Activated CD4-positive, alpha-beta T cell treated with anti-CD3 and anti-CD28 coated beads, Interleukin-2, amount 50 U/mL, for 24 hours (primary cell): Measurements from ENCODE around the gene CAPRIN2.

Experiments used
- DNase-seq, 2 donors: peaks; one replicate each; pipeline ENCODE4 v3.0.0-alpha.2; 2020; ENCODE audit warnings: low read depth in 1 of 2, low spot score in 1 of 2

CAPRIN2 gene, protein sequence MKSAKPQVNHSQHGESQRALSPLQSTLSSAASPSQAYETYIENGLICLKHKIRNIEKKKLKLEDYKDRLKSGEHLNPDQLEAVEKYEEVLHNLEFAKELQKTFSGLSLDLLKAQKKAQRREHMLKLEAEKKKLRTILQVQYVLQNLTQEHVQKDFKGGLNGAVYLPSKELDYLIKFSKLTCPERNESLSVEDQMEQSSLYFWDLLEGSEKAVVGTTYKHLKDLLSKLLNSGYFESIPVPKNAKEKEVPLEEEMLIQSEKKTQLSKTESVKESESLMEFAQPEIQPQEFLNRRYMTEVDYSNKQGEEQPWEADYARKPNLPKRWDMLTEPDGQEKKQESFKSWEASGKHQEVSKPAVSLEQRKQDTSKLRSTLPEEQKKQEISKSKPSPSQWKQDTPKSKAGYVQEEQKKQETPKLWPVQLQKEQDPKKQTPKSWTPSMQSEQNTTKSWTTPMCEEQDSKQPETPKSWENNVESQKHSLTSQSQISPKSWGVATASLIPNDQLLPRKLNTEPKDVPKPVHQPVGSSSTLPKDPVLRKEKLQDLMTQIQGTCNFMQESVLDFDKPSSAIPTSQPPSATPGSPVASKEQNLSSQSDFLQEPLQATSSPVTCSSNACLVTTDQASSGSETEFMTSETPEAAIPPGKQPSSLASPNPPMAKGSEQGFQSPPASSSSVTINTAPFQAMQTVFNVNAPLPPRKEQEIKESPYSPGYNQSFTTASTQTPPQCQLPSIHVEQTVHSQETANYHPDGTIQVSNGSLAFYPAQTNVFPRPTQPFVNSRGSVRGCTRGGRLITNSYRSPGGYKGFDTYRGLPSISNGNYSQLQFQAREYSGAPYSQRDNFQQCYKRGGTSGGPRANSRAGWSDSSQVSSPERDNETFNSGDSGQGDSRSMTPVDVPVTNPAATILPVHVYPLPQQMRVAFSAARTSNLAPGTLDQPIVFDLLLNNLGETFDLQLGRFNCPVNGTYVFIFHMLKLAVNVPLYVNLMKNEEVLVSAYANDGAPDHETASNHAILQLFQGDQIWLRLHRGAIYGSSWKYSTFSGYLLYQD

DNA sequence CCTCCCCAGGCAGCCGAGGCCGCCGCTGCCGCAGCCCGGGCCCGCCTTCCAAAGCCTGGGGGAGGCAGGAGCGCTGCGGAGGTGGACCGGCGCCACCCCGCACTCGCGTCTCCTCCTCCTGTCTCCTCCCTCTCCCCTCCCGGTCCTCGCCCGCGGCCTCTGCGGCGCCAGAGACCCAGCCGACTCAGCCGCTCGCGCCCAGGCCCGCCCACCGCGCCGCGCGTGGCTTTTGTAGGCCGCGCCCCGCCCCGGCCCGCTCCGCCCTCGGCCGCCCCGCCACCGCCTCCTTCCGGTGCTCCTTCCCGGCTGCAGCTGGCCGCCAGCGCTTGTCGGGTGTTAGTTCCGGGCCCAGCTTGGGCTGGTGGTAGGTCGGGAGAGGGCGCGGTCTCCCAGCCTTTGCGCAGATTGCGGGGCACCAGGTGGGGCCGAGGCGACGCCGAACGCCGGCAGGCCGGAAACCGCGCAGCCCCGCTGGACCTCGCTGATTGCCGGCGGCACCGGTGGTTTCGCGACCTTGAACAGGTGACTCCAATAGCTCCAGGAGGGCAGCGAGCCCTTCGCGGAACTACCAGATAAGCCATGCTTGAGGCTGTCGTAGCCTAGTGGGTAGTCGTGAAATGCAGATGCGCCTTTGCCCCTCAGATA, at the start of gene CAPRIN2:
Gene CAPRIN2 (minus strand): TSS at position 202 of the 645 bp plus-strand sequence. CDS start 1,431 bp downstream, outside the sequence.
- DNase-seq: peak; percentile 89 to 90

DNA sequence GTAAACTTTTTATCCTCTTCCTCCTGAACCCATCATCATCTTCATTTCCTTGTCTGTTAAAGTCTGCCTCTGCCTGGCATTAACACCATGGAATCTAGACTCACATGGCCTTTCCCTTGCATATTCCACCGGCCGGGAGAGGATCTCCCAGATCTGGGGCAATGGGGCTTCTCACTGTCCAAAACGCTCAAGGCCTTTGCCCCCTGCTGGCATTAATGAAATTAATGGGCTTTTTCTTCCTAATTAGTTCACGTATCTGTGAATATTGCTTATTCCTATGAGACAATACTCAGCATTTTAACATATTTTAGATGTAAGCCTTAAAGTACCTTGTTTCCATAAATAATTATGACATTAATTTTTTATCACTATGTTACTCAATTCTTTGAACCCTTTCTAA, 42.9 kb upstream of the CAPRIN2 start:
- no peak for DNase-seq

DNA sequence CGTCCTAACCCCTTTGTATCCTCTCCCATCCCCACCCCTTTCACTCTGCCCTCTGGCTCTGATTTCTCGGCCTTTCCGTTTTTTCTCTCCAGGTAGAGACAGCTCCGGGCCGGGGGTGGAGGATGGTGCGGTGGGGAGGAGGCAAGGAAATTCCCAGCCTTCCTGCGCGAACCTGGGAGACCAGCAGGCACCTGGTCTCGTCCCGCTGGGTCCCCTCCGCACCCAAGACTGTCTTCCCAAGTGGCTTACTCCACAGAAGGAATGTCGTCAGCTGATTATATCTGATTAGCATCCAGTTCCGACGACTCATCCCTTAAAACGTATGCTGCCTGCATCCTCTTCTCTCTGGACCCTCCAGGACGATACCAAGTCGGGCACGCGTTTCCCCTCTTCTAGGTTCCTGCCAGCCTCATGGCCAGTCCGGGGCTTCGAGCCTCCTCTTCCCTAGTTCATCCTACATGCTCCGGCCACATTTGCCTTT, 42.2 kb upstream of the CAPRIN2 start:
- no peak for DNase-seq

DNA sequence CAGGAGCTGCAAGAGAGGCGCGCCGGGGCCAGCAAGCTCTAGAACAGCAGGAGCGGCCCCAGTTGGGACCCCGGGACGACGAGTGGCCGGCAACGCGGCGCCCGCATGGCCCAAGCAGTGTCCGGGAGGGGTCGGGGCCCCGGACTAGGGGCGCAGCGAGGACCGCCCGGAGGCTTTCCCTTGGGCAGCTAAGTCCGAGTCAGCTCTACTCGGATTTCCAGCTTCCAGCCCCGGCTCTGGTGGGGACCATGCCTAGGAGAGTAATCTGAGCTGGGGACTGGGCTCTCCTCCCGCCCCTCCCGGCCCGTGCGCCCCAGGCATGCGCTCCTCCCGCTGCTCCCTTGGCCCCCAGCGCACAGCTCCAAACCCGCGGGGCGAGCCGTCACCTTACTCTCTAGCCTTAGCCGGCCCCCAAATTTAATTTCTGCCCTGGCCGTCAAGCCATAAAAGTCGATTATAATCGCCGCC, 41.6 kb upstream of the CAPRIN2 start:
- DNase-seq: no peak

DNA sequence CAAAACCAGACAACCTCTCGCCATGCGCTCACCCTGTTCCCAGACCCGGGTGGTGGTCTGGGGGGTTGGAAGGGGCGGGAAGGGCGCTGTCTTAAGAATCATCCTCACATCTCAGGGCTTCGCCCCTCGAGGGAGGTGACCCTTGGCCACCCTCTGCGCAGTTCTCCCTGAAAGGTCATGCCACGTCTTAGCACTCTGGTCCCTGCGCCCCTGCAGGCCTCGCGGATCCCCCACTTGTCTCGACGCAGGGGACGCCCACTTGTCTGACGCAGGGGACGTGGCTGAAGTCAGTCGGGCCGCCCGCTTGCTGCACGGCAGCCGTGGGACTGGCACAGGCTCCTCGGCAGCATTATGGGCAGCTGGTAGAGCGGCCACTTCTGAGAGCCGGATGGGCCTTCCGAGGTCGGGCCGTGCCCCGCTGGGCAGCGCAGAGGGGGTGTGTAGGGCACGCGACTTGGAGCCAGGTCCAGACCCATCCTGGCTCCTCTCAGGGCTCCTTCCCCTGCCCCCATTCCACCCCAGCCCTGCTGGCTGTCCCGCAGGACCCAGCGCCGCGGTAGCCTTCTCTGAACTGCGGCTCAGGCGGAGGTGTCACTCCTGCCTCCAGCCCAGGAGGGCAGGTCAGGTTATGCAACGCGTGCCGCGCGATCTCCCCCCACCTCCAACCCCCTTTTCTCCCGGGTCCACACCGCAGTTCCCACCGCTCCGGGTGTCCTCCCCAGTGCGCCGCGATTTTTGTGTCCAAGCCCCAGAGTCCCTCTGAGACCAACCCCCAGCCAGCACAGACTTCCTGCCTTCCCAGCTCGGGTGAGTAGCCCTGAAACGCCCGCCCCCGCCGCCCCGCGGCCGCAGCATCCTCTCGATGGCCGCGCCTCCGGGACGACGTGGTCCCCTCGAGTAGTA, 40.9 kb upstream of the CAPRIN2 start:
- no peak for DNase-seq

DNA sequence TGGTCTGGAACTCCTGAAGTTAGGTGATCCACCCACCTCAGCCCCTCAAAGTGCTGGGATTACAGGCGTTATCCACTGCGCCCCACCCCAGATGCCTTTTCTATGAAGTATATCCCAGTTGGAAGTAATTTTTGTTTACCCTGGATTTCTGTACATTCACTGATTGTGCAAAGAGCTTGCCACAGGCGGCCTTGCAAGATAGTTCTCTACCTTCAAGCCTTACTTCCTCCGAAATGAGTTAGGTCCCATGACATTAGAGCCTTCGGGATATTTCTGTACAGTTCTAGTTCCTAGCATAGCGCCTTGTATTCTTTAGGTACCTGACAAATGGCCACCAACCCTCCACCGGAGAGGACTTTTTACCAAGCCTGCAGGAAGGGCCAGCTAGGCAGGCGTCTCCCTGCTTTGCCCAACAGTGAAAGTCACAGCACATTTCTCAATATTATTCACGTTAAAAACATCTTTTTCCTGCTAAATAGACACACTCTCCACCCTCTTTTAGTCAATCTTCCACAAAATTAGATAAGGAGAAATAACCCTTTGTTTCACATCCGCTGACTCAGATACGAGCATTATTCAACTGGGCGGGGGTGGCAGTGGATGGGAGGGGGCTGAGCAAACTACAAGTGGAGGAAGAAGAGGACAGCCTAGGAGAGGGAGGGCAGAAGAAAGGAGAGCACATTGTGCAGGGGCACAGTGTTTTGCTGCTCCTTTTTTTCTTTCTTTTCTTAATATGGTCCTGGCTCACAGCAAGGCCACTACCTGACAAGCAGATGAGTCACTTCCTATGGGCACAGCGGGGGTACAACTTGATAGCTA, 40.0 kb upstream of the CAPRIN2 start:
- DNase-seq: no peak

DNA sequence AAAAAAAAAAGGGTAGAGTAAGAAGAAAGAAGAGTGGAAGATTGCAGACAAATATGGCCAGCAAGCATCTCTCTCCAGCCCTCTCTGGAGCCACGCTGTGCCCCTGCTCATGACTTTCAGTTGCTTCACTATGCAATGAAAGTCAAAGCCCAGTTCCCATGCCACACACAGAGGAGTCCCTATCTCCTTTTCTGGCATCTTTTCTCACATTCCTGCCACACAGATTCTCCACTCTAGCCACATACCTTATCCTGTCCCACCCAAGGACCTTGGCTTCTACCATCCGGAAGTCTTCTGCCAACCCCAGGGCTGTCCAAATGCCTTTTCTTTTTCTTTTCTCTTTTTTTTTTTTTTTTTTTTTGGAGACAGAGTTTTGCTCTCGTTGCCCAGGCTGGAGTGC, 39.3 kb upstream of the CAPRIN2 start:
- no peak for DNase-seq

DNA sequence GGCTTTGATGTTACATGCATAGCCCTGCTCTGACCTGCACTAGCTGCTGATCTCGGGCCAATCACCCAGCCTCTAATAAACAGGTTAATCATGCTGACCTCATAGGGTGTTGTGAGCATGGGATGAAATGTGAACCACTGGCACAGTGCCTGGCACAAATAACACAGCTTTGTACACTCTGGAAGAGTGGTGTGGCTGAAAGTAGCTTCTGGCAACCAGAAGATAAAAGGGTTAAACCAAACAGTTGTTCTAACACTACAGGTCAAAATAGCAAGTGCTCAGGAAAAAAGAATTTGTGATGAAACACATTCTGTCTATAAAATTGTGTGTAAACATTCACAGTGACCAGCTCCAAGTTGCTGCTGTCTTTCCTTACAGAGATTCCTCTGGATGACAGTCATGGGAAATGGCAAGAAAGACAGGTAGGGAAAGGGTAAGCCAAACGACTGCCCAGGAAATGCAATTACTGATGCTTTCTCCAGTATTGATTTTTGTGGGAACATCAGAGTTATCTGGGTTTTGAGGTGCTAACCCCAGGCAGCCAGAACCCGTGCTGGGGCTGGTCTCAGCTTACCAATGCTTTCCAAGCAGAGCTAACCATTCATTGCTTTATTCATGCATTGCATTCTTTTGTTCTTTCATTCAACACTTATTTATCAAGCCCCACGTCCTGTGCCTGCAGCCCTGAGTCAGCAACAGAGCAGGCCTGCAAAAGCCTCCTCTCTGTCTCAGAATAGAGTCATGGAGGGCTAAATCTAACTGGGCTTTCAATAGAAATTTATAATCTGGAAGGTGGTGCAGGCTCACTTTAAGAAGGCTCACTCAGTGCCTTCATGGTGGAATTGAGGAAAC, 38.1 kb upstream of the CAPRIN2 start:
- no peak for DNase-seq

DNA sequence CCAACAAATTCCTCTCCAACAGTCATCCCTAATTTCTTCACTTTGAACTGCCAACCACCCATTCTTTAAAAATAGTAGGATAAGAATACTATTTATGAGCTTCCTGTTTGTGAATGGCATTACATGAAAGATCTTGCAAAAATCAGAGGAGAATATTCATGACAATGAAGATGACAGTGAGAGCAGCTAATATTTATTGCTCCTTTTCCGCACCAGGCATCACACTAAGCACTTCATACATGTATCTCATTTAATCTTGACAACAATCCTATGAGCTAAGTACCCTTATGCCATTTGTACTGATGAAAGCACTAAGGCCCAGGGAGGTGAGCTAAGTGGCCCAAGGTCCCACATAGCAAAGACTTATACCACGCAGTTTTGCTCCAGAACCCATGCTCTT, 37.3 kb upstream of the CAPRIN2 start:
- DNase-seq: no peak

DNA sequence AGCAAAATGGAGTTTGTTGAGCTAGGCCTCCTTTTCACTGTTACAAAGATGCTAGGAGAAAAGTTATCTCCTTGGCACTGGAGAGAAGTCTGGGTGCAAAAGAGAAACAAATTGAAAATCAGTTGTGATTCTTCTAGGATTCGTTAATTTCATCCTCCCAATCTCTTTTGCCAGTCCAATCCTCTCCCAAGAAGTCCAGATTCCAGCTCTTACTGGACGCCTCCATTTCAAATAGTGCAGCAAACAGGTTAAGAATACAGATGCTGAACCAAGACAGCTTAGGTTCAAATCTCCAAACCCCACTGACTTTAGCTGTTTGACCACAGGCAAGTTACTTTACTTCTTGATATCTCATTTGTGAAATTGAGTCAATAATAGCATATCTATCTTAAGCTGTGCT, 34.0 kb upstream of the CAPRIN2 start:
- no peak for DNase-seq

DNA sequence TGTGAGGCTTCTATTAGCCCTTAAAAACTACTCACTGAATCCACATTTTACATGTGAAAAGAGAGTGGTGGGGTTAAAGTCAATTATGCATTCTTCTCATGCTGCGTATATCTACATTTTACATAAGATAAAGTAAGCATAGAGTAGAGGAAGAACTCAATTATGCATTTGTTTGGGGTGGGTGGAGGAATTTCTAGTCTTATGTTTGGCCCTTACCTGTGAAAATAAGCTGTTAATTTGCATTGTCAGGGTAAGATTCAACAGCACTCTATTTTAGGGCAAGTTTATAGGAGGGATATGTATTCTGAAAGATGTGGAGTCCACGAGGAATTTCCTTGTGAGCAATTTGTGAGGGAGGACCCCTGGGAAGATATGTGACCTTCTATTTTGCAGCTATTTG, 30.9 kb upstream of the CAPRIN2 start:
- no peak for DNase-seq

DNA sequence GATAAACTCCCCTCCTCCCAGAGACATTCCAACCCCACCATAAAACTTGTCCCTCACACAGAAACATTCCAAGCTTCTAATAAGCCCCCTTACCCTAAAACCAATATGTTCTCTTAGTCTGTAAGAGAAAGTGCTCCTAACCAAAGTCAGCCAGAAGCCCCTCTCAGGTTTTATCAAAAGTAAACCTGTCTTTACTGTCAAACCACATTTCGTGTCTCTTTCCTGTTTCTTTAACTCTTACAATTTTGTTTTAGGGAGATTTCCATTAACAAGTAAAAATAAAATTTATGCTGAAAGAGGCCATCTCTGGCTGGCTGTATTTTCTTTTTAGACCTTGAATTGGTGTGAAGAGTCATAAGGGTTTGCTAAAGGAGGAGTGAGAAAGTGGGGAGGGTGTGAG, 29.8 kb upstream of the CAPRIN2 start:
- DNase-seq: no peak

DNA sequence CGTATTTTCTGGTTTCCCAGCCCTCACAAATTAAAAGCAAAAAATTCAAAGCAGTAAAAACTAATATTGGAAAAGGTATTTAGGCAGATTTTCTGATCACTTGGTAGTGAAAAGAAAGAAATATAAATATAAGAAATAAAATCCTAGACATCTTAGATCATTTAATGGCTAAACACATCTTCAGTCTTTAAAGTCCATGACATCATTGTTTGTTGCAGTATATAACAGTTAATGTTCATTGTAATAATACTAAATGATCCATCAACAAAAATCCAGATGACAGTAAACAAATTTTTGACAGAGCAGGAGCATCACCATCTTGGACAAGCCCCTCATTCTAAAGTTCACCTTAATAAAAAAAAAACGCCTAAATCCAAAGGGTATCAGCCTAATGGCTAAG, 29.2 kb upstream of the CAPRIN2 start:
- DNase-seq: no peak

DNA sequence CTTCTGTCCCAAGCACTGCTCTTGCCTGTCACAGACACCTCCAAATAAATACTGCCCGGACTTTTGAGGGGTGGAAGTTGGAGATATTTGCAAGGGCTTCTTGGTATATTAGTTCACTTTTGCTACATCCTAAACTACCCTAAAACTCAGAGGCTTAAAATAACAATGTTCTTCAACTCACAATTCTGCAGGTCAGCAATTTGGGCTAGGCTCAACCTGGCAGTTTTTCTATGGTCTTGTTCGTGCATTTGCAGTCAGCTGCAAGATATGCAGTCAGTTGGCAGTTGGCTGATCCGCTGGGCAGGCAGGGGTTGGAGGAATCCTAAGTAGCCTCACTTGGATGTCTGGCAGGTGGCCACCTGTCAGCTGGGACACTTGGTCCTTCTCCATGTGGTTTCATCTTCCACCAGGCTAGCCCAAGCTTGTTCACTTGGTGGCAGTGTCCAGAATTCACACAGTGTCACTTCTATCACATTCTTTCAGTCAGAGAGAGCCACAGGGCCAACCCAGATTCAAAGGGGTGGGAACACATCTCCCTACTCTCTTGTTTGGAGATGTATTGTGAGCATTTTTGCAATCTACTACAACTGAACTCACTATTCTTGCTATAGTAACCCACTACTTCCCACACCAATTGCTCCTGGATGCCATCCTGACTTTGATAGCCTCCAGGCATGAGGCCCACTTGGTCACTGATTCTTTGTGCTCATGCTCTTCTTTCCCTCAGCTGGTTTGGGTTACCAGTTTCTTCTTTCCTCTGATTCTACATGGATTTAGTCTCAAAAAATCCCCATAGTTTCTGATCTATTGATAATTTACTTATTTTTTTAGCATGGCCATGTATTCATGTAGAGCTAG, 27.8 kb upstream of the CAPRIN2 start:
- DNase-seq: no peak

DNA sequence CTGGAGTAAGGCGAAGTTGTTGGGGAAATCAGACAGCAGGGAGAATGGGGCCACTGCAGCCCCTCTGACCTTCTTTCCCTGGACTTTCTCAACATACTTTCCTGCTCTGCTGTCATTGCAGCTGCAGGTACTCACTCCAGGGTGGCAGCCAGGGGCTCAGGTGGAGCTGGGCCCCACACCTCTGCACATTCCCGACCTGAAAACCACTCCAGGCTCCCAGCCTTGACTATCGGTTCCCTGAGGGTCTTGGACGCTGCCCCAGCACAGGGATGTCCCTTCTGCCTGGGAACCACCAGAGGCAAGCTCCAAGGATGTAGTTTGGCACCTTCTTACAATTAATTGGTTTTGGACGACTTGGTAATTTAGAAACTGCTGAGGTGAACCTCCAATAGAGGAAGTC, 24.8 kb upstream of the CAPRIN2 start:
- no peak for DNase-seq

DNA sequence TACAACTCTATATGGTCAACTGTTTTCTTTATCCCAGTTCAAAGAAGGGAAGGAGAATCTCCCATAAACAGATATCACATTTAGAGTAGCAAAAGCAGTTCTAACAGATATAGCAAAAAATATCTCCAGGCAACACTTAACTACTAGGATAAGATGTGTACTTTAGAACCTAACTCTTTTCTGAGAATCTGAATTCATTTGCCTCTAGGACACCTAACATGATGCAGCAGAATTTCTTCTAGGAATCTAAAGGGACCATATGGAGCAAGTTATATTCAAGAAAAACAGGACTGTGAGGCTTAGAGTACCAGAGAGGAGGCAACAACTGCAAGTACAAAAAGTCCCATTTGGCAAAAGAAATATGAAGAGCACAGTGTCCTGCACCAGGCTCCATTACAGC, 24.4 kb upstream of the CAPRIN2 start:
- no peak for DNase-seq

DNA sequence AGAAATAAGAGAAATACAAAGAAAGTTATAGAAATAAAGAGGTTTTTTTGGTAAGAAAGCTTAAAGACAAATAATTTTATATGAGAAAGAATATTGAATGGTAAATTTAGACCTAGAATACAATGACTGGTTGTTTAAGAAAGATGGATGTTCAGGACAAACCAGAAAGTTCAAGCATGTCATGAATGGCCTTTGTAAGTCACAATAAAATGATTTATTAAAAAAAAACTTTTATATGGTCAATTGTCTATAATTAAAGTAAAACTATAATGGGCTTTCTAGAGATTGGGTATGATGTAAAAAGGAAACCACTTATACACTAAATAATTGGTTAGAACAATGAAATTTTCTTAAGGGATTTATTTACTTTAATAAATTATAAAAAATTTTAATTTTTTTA, 19.8 kb upstream of the CAPRIN2 start:
- DNase-seq: no peak
